ENCODE measurements around the gene BCAM.
"Not testable (repeated sequence)": the region's sequence is repeated elsewhere in the genome, so short reads cannot be mapped to it uniquely, and the experiment has no call there.

BCAM gene

DNA sequence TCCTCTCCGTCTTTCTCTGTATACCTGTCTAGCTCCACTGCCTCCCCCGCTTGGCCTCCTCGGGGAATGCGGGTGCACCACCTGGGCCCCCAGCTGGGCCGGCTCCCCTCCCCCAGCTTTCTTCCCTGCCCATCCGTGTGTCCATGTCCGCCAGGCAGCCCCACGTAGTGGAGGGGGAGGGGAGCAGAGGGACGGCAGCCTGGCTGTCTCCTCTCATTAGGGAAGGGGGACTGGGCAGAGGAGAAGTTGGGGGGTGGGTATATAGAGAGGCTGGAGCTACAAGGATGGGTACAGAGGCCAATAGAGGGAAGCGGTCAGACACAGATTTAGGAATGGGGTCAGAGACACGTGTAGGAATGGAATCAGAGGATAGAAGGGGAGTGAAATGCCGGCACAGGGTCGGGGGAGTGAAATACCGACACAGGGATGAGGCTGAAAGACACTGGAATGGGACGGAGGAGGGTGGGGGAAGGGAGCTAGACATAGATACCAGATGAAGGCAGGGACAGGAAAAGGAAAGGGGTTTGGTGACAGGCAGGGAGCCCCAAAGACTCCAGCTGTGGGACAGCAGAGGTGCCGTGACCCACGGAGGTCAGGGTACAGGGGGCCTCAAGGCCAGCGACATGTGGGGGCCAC lies 40.0 kb downstream of the BCAM start:
- DNase-seq (ENCODE audit: low read depth): no peak

DNA sequence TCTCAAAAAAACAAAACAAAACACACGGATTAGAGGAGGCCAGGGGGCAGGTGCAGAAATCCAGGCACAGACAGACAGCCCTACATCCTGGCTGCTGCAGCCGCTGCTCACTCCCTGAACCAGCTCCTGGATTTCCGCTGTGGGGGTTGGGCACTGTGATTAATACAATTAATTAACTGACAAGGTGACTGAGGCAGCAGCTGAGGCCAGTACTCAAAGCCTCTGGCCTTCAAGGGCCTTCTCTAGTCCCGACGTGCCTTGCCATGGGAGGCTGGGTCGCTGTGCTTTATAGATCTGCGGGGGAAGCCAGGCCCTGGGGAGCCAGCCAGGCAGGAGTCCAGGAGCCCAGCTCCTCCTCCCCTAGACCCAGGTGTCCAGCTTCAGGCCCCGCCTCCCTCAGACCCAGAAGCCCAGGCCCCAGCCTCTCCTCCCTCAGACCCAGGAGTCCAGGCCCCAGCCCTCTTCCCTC lies 41.8 kb downstream of the BCAM start:
- DNase-seq (ENCODE audit: low read depth): no peak

DNA sequence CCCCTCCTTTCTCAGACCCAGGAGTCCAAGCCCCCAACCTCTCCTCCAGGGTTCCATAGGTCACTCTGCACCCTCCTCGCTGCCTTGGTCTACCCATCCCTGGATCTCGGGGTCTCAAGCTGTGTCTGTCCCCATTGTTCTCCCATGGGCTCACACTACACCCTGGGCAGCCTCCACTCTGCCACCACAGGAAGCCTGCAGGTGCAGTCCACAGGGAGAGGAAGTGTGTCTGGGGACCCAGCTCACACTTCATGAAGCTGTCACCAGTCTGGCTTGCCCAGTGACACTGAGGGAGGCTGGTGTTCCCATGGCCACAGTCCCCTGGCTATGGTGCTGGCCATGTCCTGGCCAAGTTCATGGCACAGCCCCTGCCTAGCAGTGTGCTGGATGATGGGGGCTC lies 42.5 kb downstream of the BCAM start:
- no peak for DNase-seq (ENCODE audit: low read depth)

DNA sequence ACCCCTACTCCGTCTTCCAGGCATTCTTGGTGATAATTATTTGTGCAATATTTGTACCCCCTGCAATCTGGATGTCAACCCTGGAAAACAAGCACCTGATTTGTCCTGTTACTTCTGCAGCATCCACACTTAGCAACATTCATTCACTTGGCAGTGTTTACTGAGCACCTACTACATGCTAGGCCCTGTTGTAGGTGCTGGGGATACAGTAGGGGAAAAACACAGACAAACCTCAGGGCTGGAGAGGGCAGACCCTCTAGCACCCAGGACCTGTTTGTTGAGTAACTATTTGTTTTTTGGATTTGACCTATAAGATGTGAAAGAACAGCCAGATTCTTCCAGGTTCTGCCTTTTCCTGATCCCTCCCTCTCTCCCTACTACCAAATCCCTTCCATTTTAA lies 46.7 kb downstream of the BCAM start:
- no peak for DNase-seq (ENCODE audit: low read depth)

DNA sequence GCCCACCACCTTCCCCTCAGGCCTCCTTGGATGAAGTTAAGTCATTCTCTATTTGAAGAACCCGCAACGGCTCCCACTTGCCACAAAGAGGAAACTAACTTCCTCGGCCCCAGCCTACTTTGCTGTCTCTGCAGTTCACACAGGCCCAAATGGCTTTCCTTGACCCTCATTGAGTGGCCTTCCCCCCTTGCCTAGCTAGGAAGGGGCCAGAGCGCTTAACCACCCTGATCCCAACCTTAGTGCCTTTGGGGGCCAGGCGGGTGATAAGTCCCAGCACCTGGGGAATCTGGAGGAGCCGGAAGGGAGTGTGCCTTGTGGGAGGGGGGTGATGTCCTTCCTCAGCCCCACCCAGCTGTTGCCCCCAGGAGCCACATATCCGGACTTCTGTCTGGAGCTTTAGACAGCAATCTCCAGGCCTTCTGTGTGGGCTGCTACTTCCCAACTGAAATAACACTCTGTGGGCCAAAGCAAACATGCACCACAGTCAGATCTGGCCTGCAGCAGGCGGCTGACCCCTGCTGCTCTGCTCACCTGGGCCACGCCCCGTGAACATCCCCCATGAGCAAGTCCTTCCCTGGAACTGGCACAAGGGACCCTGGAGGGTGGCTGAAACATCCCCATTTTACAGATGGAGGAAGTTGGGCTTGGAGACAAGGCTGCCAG lies 47.6 kb downstream of the BCAM start:
- DNase-seq (ENCODE audit: low read depth): no peak

DNA sequence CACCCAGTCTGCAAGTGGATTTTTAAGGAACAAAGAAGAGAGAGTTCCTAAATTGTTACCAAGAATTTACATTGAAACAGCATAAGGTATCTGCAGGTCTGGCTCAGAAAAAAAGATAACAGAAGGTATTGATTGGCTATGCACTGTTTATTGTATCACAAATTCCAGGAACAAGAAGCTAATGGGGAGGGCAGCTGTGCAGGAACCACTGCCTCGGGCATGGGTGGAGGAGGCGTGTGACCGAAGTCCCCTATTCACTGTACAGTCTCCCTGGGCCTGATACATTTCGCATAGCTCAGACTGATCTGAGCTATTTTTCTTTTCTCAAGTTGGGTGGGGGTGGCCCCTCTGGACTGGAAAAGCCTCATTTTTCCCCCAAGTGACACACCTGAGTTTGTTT lies 48.9 kb downstream of the BCAM start:
- DNase-seq (ENCODE audit: low read depth): no peak

DNA sequence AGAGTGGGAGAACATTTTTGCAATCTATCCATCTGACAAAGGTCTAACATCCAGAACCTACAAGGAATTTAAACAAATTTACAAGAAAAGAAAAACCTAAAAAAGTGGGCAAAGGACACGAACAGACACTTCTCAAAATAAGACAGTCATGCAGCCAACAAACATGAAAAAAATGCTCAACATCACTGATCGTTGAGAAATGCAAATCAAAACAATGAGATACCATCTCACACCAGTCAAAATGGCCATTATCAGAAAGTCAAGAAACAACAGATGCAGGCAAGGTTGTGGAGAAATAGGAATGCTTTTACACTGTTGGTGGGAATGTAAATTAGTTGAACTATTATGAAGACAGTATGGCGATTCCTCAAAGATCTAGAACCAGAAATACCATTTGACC lies 52.7 kb downstream of the BCAM start:
- not testable (repeated sequence) for DNase-seq (ENCODE audit: low read depth)

DNA sequence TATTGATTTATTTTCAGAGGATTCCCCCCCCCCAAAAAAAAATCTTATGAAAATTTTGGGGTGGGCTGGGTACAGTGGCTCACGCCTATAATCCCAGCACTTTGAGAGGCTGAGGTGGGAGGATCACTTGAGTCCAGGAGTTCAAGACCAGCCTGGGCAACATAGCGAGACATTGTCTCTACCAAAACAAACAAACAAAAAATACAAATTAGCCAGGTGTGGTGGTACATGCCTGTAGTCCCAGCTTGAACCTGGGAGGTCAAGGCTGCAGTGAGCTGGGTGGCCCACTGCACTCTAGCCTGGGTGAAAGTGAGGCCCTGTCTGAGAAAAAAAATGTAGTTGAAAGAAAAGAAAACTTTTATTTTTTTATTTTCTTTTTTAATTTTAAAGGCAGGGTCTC lies 55.1 kb downstream of the BCAM start:
- DNase-seq (ENCODE audit: low read depth): no peak

DNA sequence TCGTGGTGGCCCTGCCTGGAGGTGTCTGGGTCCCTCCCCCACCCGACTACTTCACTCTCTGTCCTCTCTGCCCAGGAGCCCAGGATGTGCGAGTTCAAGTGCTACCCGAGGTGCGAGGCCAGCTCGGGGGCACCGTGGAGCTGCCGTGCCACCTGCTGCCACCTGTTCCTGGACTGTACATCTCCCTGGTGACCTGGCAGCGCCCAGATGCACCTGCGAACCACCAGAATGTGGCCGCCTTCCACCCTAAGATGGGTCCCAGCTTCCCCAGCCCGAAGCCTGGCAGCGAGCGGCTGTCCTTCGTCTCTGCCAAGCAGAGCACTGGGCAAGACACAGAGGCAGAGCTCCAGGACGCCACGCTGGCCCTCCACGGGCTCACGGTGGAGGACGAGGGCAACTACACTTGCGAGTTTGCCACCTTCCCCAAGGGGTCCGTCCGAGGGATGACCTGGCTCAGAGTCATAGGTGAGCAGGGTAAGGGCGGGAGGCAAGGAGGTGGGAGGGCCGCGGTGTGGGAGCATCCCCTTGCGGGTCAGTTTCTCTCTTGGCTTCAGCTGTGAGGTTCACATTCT lies 56.4 kb downstream of the BCAM start:
- no peak for DNase-seq (ENCODE audit: low read depth)

DNA sequence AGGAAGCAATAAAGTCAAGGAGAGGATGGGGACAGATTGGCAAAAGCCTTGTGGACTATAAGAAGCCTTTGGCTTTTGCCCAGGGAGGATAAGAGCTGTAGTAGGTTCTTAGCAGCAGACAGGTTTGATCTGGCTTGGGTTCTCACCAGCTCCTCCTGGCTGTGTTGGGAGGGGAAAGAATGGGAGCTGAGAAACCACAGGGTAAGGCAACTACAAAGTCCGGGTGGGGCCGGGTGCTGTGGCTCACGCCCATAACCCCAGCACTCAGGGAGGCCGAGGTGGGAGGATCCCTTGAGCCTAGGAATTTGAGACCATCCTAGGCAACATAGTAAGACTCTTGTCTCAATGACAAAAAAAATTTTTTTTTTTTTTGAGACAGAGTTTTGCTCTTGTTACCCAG lies 57.8 kb downstream of the BCAM start:
- DNase-seq (ENCODE audit: low read depth): no peak

DNA sequence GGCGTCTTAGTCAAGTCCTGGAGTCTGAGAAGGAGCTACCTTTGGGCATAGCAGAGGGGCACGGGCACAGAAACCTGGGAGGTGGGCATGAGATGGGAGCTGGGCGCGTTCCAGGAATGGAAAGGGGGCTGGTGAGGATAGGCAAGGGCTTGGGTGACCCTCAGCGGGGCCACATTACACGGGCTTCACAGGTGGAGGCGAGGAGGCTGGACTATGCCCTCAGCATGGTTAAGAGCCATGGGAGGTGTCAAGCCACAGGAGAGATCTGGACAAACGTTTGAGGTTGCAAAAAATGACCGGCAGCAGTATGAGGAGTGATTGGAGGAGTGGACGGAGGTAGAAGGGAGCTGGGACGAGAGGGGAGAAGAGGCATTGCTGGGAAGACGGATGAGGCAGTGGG lies 58.7 kb downstream of the BCAM start:
- no peak for DNase-seq (ENCODE audit: low read depth)

DNA sequence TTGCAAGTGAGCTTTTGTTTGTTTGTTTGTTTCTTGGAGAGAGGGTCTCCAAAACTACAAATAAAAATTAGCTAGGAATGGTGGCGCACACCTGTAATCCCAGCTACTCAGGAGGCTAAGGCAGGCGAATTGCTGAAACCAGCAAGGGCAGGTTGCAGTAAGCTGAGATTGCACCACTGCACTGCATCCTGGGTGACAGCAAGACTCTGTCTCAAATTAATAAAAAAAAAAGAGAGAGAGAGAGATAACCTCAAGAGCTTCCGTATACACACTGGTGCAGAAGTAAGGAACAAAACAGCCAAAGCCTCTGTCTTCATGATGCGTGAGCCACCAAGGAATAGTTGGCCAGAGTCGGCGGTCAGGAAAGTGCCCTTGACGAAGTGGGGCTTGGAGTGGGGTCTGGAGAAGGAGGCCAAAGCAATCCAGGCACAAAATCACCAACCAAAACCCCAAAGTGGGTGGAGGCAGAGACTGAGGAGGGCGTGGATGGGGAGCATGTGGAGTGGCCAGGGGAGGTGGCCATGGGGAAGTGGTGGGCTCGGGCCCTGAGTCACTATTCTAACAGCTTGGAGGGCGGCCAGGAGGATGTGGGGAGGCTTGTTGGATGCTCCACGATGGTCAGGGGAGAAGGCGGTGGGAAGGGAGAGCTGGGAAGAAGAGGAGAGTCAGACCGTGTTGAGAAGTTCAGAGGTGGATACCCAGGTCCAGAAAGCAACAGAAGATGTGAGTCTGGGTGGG lies 61.0 kb downstream of the BCAM start:
- peak; percentile 46 for DNase-seq (ENCODE audit: low read depth)

All from stromal cell of bone marrow (primary cell).